Neural progenitor cell (in vitro differentiated cells): ENCODE results near the gene C8B.

ENCODE experiments used
- CTCF ChIP-seq: fragments of 200-600 bp; sonication (generic); IDR thresholded peaks from 2 replicates; pipeline ENCODE4 v1.5.1; 2017; ENCODE audit warnings: antibody characterized with exemption, mild to moderate bottlenecking
- EZH2 ChIP-seq: fragments of 200-600 bp; sonication (generic); IDR thresholded peaks from 2 replicates; pipeline ENCODE4 v1.6.1; 2017; ENCODE audit warnings: antibody characterized with exemption, mild to moderate bottlenecking, moderate library complexity

GRCh38 chr1:56965191-56965590 lies 624 bp downstream of the C8B start:
- TF ChIP-seq EZH2 (no peak), CTCF (no peak)
